Subcutaneous adipose tissue (tissue), 4 donors: ENCODE measurements around the gene SF3A1. TPM values are rescaled to one million over a fixed set of nuclear protein-coding genes. Genes with fewer than 3 reads are reported as not detected.

Experiments
- CTCF ChIP-seq: fragments of 450-650 bp; IDR thresholded peaks from one replicate; pipeline ENCODE4 v1.5.1; 2016; ENCODE audit warnings: low read depth, mild to moderate bottlenecking, control low read depth, antibody characterized with exemption, moderate library complexity
- total RNA-seq, 4 donors: library from RNA; depleted of rRNA; stranded (reverse); fragments of >200 nt; gene quantifications; one replicate each; pipeline ENCODE4 v1.1.0, GENCODE V29; 2016

SF3A1 gene
- total RNA-seq, 4 donors from 2014 or later: 51.8 to 81.0 (median 67.4) TPM

- TF ChIP-seq CTCF: no peak
Observed at GRCh38 chr22:30308093-30308492, 48.6 kb downstream of the SF3A1 start.

- no peak for TF ChIP-seq CTCF
Observed at GRCh38 chr22:30307041-30307574, 49.6 kb downstream of the SF3A1 start.

- no peak for TF ChIP-seq CTCF
Observed at GRCh38 chr22:30306627-30307011, 50.1 kb downstream of the SF3A1 start.

- TF ChIP-seq CTCF: no peak
Observed at GRCh38 chr22:30305906-30306626, 50.6 kb downstream of the SF3A1 start.

GRCh38 chr22:30305519-30305905, 51.2 kb downstream of the SF3A1 start:
- no peak for TF ChIP-seq CTCF

- no peak for TF ChIP-seq CTCF
Observed at GRCh38 chr22:30304495-30305244, 52.0 kb downstream of the SF3A1 start.

- no peak for TF ChIP-seq CTCF
Observed at GRCh38 chr22:30302810-30303138, 53.9 kb downstream of the SF3A1 start.
